Subcutaneous adipose tissue (tissue), 4 donors: ENCODE measurements around the gene BAHCC1. TPM values are rescaled to one million over a fixed set of nuclear protein-coding genes. Genes with fewer than 3 reads are reported as not detected.

Experiments
- CTCF ChIP-seq: fragments of 450-650 bp; IDR thresholded peaks from one replicate; pipeline ENCODE4 v1.5.1; 2016; ENCODE audit warnings: low read depth, mild to moderate bottlenecking, control low read depth, antibody characterized with exemption, moderate library complexity
- total RNA-seq, 4 donors: library from RNA; depleted of rRNA; stranded (reverse); fragments of >200 nt; gene quantifications; one replicate each; pipeline ENCODE4 v1.1.0, GENCODE V29; 2016

The BAHCC1 gene
- total RNA-seq, 4 donors from 2014 or later = 2.6 to 24.1 (median 5.7) TPM

- TF ChIP-seq CTCF = no peak
These were observed 44.9 kb upstream of the BAHCC1 start for GRCh38 chr17:81350320-81350890.

GRCh38 chr17:81354252-81354953, 40.9 kb upstream of the BAHCC1 start:
- no peak for TF ChIP-seq CTCF

- TF ChIP-seq CTCF = no peak
These were observed 40.3 kb upstream of the BAHCC1 start for GRCh38 chr17:81354954-81355347.

- TF ChIP-seq CTCF = no peak
These were observed 36.0 kb upstream of the BAHCC1 start for GRCh38 chr17:81359218-81359617.

- no peak for TF ChIP-seq CTCF
These were observed 30.7 kb upstream of the BAHCC1 start for GRCh38 chr17:81364278-81365147.

GRCh38 chr17:81365148-81365600, 30.1 kb upstream of the BAHCC1 start:
- no peak for TF ChIP-seq CTCF
